ENCODE results near the gene ELP4.

The ELP4 gene

GRCh38 chr11:31617246-31617645 lies 107.7 kb downstream of the ELP4 start:
- TF ChIP-seq CTCF (conservative IDR thresholded peaks at IDR 0.05; ENCODE audit: control insufficient read depth, insufficient read depth, low read depth, low read length): no peak
- H3K4me3 ChIP-seq (ENCODE audit: control insufficient read depth, low read depth, low read length): no peak overlapping the region
- DNase-seq (ENCODE audit: low read depth): no peak

DNA sequence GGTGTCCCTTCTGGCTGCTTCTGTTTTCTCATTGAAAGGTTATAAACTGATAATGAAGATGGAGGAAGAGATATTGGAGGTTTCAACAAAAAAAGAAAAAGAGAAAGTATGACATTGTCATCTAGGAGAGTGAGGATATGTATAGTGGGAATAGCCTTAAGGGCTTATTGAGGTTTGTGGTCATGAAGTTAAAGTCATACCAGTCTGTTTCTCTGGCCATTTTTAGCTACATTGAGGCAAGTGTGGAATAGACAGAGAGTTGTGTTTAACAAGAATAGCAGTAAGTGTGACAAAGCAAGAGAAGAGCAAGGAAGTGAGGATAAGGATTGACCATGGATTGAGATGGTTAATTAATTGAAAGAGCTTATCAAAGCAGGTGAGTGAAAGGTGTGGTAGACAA lies 110.4 kb downstream of the ELP4 start:
- no peak for DNase-seq (ENCODE audit: low read depth)
- no peak overlapping the region for H3K4me3 ChIP-seq (ENCODE audit: control insufficient read depth, low read depth, low read length)
- TF ChIP-seq CTCF (conservative IDR thresholded peaks at IDR 0.05; ENCODE audit: control insufficient read depth, insufficient read depth, low read depth, low read length): no peak

- no peak overlapping the region for H3K4me3 ChIP-seq (ENCODE audit: control insufficient read depth, low read depth, low read length)
- DNase-seq (ENCODE audit: low read depth): no peak
- TF ChIP-seq CTCF (conservative IDR thresholded peaks at IDR 0.05; ENCODE audit: control insufficient read depth, insufficient read depth, low read depth, low read length): no peak
Measured at GRCh38 chr11:31620434-31620833, 110.9 kb downstream of the ELP4 start.

DNA sequence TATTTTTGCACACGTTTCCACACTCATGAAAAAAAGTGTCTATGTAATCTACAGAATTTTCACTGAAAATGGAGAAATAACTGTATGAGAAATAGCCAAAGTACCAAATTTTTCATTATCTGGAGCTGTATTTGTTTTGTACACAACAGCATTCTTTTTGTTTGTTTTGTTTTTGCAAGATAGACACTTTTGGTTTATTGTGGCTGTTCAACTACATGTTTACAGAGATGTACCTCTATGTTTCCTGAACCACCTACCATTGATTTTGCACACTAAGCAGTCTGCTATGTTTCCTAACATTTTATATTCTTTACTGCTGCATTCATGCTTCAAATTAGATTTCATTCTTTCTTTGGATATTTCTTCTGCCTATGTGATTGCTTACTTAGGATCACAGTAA lies 116.3 kb downstream of the ELP4 start:
- no peak overlapping the region for H3K4me3 ChIP-seq (ENCODE audit: control insufficient read depth, low read depth, low read length)
- TF ChIP-seq CTCF (conservative IDR thresholded peaks at IDR 0.05; ENCODE audit: control insufficient read depth, insufficient read depth, low read depth, low read length): no peak
- no peak for DNase-seq (ENCODE audit: low read depth)

DNA sequence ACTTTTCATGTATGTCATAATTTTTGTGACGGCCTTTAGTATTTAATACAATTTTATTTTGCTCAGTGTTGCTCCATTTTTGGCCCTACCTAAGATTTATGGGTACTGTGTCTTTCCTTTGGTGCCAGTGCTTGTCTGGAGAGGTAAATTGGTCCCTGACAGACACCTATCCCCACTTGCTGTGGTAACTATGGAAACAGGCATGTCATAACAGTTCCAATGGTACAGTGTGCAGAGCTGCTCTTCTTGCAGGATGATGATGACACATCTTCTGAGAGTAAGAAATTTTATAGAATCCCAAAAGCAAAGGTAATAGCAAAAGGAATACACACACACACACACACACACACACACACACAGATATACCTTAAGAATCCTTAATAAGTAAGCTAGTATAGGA lies 118.5 kb downstream of the ELP4 start:
- H3K4me3 ChIP-seq (ENCODE audit: control insufficient read depth, low read depth, low read length): no peak overlapping the region
- no peak for TF ChIP-seq CTCF (conservative IDR thresholded peaks at IDR 0.05; ENCODE audit: control insufficient read depth, insufficient read depth, low read depth, low read length)
- DNase-seq (ENCODE audit: low read depth): no peak

GRCh38 chr11:31636983-31637382 lies 127.4 kb downstream of the ELP4 start:
- no peak overlapping the region for H3K4me3 ChIP-seq (ENCODE audit: control insufficient read depth, low read depth, low read length)
- DNase-seq (ENCODE audit: low read depth): no peak
- TF ChIP-seq CTCF (conservative IDR thresholded peaks at IDR 0.05; ENCODE audit: control insufficient read depth, insufficient read depth, low read depth, low read length): no peak

DNA sequence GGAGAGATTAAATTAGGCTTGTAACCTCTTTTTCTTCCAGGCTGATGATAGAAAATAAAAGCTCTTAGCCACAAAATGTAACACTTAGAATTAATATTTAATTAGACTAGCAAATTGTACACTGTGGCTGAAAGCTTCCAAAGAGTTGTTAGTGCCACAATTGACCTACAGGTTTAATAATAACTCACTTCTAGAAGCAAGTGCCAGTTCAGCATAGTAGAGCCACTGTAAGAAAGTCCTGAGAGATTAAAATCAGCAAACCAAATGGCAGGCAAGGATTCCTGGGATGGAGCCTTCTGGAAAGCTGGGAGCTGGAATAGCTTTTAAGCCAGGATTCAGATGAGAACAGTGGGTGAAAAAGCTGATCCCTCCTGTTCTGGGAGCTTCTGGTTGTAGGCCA lies 131.0 kb downstream of the ELP4 start:
- TF ChIP-seq CTCF (conservative IDR thresholded peaks at IDR 0.05; ENCODE audit: control insufficient read depth, insufficient read depth, low read depth, low read length): no peak
- no peak for DNase-seq (ENCODE audit: low read depth)
- H3K4me3 ChIP-seq (ENCODE audit: control insufficient read depth, low read depth, low read length): no peak overlapping the region
